GM21367 (cell line): ENCODE data around the gene PFKFB3.
"Not testable (repeated sequence)": the region's sequence is repeated elsewhere in the genome, so short reads cannot be mapped to it uniquely, and the experiment has no call there.

ENCODE experiments used
- ATAC-seq: cut with Tn5 transposase; IDR thresholded peaks from one replicate; pipeline ENCODE4 v1.9.1; 2021; ENCODE audit not compliant: unreplicated experiment

Gene PFKFB3

GRCh38 chr10:6177880-6178281, 24.9 kb upstream of the PFKFB3 start:
- no peak for ATAC-seq

DNA sequence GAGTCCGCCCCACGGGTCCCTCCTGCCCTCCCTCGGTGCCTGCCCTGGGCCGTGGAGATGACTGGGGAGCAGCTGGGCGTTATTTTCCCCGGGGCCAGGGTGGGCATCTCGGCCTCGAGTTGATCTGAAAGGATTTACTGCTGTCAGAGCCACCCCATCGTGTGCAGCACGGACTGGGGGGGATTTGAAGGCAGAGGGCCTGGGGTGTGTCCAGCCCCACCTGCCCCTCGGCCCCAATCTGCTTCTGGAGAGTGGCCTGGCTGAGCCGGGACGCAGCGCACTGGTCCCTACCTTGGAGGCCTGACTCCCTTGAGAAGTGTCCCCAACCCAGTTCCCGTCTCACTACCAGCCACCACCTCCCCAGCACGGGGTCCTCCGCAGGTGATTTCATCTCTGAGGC, 24.2 kb upstream of the PFKFB3 start:
- ATAC-seq: no peak

DNA sequence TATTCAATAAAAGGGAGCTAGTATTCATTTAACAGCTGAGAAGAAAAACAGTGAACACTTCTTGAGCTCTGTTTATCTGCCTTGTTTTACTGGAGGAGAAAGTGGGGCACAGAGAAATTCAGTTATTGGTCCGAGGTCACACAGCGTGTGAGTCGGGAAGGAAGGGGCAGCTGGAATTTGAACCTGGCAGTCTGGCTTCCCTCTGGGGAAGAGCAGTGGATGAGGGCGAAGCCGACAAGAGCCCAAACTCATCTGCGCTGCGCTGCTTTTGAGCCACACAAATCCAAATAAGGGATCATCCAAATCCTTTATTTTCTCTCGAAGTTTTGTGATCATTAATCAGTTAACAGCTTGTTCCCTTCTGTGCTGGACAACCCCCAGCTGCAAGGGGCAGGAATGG, 23.7 kb upstream of the PFKFB3 start:
- ATAC-seq: no peak

DNA sequence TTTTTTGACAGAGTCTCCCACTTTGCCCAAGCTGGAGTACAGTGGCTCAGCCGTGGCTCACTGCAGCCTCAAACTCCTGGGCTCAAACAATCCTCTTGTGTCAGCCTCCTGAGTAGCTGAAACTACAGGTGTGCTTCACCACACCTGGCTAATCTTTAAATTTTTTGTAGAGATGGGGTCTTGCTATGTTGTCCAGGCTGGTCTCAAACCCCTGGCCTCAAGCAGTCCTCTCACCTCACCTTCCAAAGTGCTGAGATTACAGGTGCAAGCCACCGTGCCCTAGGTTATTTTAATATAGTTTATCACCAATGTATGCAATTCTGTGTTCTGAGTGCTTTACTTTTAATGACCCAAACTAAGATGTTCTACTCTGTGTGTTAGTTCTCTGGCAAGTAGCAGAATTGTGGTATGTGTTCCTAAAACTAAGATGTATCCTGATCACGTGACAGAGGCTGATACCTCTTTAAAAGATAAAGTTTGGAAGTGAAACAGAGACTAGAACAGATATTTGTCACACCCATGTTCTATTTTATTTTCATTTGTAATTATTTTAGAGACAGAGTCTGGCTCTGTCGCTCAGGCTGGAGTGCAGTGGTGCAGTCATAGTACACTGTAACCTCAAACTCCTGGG, 22.1 kb upstream of the PFKFB3 start:
- ATAC-seq: no peak

GRCh38 chr10:6181249-6181648, 21.5 kb upstream of the PFKFB3 start:
- no peak for ATAC-seq

DNA sequence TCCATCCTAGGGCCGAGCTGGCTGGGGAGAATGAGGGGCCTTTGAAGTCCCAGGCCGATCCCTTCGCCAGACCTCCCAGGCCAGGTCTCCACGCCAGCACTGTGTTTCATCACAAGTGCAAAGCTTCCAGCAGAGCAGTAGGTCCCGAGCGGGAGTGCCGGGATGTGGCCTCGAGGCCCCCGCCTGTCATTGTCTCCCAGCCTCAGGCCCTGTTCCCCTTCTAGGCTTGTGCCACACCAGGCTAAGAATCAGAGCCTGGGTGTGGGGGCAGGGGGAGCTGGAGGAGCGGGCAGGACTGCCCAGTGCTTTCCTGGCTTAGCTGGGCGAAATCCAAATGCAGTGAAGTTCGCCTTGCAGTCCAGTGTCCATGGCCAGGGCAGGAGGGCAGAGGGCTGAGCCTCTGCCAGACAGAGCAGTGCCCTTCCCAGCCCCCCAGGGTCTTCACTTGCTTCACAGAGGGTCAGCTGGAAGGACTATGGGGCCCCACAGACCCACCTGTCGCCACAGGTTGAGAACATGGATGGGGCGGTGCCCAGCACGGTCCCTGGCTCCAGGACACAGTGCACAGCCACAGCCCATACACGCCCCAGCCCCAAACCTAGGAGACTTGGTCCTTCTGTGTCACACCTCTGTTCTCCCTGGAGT, 20.2 kb upstream of the PFKFB3 start:
- no peak for ATAC-seq

DNA sequence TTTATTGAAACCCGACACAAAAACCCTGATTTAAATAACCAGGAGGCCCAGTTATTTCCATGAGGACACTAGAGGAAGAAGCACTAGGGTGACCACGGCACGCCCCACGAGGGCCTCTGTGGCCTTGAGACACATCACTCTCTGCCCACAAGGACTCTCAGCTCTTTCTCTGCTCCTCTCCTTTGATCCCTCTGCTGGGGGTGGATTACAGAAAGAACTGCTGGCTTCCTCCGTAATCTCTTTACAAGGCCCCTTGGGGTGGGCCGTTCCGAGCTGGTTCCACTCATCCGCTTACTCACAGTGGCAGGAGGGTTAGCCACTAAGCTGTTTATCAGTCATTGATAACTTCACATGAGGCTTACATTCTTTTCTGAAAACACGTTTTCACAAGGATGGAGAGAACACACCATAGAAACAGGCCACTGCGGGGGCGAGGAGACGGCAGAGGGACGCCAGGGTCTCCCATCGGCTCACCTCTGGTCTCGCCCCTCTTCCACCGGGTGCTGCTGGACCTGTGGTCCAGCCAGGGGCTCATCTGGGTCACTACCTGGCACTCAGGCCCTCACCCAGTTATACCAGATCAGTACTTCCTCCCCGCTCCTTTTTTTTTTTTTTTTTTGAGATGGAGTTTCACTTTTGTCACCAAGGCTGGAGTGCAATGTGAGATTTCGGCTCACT, 17.6 kb upstream of the PFKFB3 start:
- ATAC-seq: no peak

GRCh38 chr10:6186894-6187256, 15.9 kb upstream of the PFKFB3 start:
- no peak for ATAC-seq

- no peak for ATAC-seq
These were observed 15.5 kb upstream of the PFKFB3 start for GRCh38 chr10:6187278-6187677.

DNA sequence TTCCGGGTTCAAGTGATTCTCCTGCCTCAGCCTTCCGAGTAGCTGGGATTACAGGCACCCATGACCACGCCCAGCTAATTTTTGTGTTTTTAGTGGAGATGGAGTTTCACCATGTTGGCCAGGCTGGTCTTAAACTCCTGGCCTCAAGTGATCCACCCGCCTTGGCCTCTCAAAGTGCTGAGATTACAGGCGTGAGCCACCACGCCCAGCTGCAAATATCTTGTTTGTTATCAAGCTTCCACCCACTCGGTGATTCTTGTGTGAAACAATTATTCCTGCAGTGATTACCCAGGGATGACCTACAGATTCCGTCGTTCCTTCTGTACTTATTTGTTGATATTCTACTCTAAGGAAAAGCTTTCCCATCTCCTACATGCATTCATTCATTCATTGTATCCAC, 12.7 kb upstream of the PFKFB3 start:
- ATAC-seq: not testable (repeated sequence)

GRCh38 chr10:6191147-6191546, 11.6 kb upstream of the PFKFB3 start:
- no peak for ATAC-seq

DNA sequence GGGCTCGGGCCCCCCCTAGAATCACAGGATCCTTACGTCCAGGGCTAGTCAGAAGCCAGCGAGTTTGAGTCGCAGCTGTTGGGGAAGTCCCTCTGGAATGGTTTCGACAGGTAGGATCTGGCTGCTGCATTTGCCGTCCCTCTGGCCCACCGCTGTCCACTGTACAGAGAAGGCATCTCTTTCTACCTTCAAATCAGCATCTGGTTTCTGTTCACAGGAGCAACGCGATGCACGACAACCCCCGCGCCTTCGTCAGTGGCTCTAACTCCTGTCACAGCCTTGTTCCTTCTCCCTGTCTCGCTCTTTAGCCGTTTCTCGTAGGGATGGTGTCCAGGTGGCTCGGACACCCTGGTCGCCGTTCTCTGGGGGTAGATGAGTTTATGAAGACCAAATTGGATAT, 11.2 kb upstream of the PFKFB3 start:
- no peak for ATAC-seq

- not testable (repeated sequence) for ATAC-seq
These were observed 9.4 kb upstream of the PFKFB3 start for GRCh38 chr10:6193342-6193741.

- ATAC-seq: no peak
These were observed 8.4 kb upstream of the PFKFB3 start for GRCh38 chr10:6194311-6194710.

GRCh38 chr10:6195376-6195775, 7.4 kb upstream of the PFKFB3 start:
- ATAC-seq: no peak

DNA sequence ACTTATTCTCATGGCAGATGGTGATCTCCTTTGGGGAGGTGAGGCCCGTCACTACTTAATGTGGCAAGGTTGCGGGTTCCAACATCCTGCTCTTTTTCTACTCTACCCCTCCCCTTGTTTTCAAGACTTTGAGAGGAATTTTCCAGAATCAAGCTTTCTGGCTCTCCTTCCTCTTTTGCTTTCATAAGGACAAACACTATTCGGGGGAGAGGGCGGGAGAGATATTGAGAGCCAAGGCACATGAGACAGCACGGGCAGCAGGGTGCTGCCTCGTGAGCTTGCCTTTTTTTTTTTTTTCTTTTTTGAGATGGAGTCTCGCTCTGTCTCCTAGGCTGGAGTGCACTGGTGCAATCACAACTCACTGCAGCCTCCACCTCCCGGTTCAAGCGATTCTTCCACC, 6.9 kb upstream of the PFKFB3 start:
- no peak for ATAC-seq

GRCh38 chr10:6196524-6196923, 6.2 kb upstream of the PFKFB3 start:
- ATAC-seq: not testable (repeated sequence)

DNA sequence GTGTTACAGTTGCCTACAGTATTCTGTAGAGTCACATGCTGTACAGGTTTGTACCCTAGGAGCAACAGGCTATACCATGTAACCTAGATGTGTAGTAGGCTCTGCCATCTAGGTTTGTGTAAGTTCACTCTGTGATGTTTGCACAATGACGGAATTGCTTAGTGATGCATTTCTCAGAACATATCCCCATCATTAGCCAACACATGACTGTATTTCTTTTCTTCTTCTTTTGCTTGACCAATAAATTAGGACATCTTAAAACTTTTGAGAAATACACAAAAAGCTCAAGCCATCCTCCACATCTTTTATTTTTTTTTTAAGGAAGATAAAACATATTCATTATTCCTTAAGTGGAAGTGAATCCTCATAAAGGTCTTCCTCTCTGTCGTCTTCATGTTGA, 5.4 kb upstream of the PFKFB3 start:
- no peak for ATAC-seq

GRCh38 chr10:6198171-6198570, 4.6 kb upstream of the PFKFB3 start:
- no peak for ATAC-seq

GRCh38 chr10:6199131-6199733, 3.5 kb upstream of the PFKFB3 start:
- ATAC-seq: no peak

DNA sequence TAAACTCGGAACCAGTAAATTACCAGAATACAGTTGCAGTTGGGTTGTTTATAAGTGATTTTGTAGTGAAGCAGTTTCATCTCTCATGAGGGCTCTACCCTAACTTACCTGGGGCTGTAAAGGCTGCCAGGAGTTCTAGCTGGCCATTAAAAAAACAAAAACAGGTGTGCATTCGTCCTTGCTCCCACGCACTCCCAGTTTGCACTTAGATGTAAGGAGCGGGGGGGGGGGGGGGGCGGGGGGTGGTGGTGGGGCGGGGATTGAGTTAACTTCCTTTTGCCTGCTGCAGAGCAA, 2.3 kb upstream of the PFKFB3 start:
- ATAC-seq: no peak

DNA sequence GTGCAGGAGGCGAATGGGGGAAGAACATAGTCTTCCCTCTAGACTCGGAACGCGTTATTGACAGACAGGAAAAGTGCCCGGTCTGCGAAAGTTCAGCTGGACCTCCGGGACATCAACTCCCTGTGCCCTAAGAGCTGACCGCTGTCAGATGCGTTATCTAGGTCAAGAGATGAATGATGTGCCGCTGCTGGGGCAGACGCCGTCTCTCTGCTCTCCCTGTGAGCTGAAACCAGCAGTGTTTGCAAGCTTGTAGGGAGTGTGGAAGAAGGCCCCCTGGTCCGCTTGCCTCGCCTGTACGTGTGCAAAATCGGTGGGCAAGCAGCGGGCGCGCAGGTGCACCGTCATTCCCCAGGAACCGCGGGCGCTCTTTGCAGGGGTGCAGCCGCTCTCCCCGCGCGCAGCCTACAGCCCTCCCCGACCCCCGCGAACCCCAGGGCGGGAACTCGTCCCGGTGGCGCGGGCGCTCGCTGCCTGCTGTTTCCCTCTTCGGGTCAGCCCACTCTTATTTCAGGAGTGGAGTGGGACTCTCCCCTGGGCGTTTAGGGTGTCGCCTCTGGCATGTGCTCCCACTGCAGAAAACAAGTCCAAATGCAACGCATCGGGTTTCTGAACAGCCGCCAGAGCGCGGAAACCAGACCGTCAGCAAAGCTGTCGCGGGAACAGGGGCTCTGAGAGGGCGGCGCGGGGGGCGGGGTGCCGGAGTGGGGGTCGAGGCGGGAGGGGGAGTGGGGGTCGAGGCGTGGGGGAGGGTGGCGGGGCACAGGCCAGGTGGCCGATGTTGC, 1.8 kb upstream of the PFKFB3 start:
- no peak for ATAC-seq
